Activated CD8-positive, alpha-beta memory T cell treated with anti-CD3 and anti-CD28 coated beads for 36 hours (primary cell): Measurements from ENCODE around the gene MDM1. TPM values are rescaled to one million over a fixed set of nuclear protein-coding genes. Genes with fewer than 3 reads are reported as not detected.

Source experiments
- CTCF ChIA-PET: fragments of 350-600 bp; sonication (Branson Sonifier 250); formaldehyde crosslinking; loops from one replicate; lab custom pipeline; 2021; ENCODE audit warnings: antibody characterized with exemption; lab: Charles Lee
- POLR2A ChIA-PET: fragments of 350-600 bp; sonication (Branson Sonifier 250); formaldehyde crosslinking; loops from one replicate; lab custom pipeline; 2021; ENCODE audit warnings: antibody characterized with exemption; lab: Charles Lee
- total RNA-seq, 2 experiments: library from RNA; stranded (reverse); gene quantifications; one replicate each; pipeline ENCODE4 v1.2.3, GENCODE V29; 2021

MDM1 gene
- 10 to 100 TPM; 21.2 to 22.3 TPM for total RNA-seq

- ChIA-PET CTCF (interaction anchor here (0.9 to 1.9 kb wide), 2 partner anchors 109 to 315 kb away, joined by 3 to 5 read pairs; no protein-coding TSS in a partner anchor), POLR2A (interaction anchor here (0.6 to 0.7 kb wide), 3 partner anchors 134 to 363 kb away, joined by 3 read pairs; no protein-coding TSS in a partner anchor)
These were observed at the start of gene MDM1 for GRCh38 chr12:68331869-68332727. Gene MDM1 (minus strand): TSS chr12:68332362. CDS start chr12:68332245, 117 bp downstream.

- CTCF ChIA-PET, result no interaction called here
- POLR2A ChIA-PET, result no interaction called here
These were observed 49.5 kb upstream of the MDM1 start for GRCh38 chr12:68381476-68382219.

- ChIA-PET CTCF (no interaction called here), POLR2A (no interaction called here)
These were observed 46.9 kb upstream of the MDM1 start for GRCh38 chr12:68378872-68379606.

GRCh38 chr12:68377881-68378280, 45.7 kb upstream of the MDM1 start:
- CTCF ChIA-PET, result no interaction called here
- POLR2A ChIA-PET, result no interaction called here

- ChIA-PET CTCF (no interaction called here), POLR2A (no interaction called here)
These were observed 44.7 kb upstream of the MDM1 start for GRCh38 chr12:68376901-68377300.

GRCh38 chr12:68375756-68376695, 43.9 kb upstream of the MDM1 start:
- POLR2A ChIA-PET, result no interaction called here

GRCh38 chr12:68374307-68374982, 42.3 kb upstream of the MDM1 start:
- ChIA-PET CTCF (interaction anchor here (0.8 to 1.2 kb wide), 4 partner anchors 9 to 162 kb away, joined by 3 to 4 read pairs (median 4); no protein-coding TSS in a partner anchor), POLR2A (interaction anchor here (0.6 to 1.9 kb wide), 5 partner anchors 9 to 123 kb away, joined by 3 to 8 read pairs (median 6); no protein-coding TSS in a partner anchor)

More at GRCh38 chr12:68375756-68376695, 43.9 kb upstream of the MDM1 start:
- CTCF ChIA-PET, result no interaction called here

- ChIA-PET CTCF (no interaction called here), POLR2A (no interaction called here)
These were observed 38.5 kb upstream of the MDM1 start for GRCh38 chr12:68370667-68371066.

- ChIA-PET CTCF (no interaction called here), POLR2A (no interaction called here)
These were observed 37.9 kb upstream of the MDM1 start for GRCh38 chr12:68370006-68370590.

- CTCF ChIA-PET, result no interaction called here
- POLR2A ChIA-PET, result no interaction called here
These were observed 36.2 kb upstream of the MDM1 start for GRCh38 chr12:68368327-68368726.

GRCh38 chr12:68367903-68368302, 35.7 kb upstream of the MDM1 start:
- ChIA-PET CTCF (no interaction called here), POLR2A (no interaction called here)

- ChIA-PET CTCF (no interaction called here), POLR2A (no interaction called here)
These were observed 35.0 kb upstream of the MDM1 start for GRCh38 chr12:68367116-68367515.

GRCh38 chr12:68364893-68365725, 32.9 kb upstream of the MDM1 start:
- ChIA-PET CTCF (interaction anchor here (0.7 to 2.2 kb wide), 8 partner anchors 9 to 246 kb away, joined by 3 to 10 read pairs (median 3); partner anchors contain the start of gene RAP1B), POLR2A (interaction anchor here (0.7 to 1.0 kb wide), 6 partner anchors 9 to 322 kb away, joined by 3 to 8 read pairs (median 3); partner anchors contain the start of gene NUP107)

GRCh38 chr12:68364328-68364727, 32.2 kb upstream of the MDM1 start:
- POLR2A ChIA-PET, result interaction anchor here (0.5 kb wide), 1 partner anchor 243 kb away, joined by 4 read pairs; no protein-coding TSS in a partner anchor
- CTCF ChIA-PET, result interaction anchor here (0.8 to 1.8 kb wide), 3 partner anchors 10 to 246 kb away, joined by 3 to 7 read pairs (median 4); partner anchors contain the start of gene RAP1B

- ChIA-PET POLR2A (no interaction called here), CTCF (no interaction called here)
These were observed 29.8 kb upstream of the MDM1 start for GRCh38 chr12:68361953-68362352.

GRCh38 chr12:68359674-68360073, 27.5 kb upstream of the MDM1 start:
- ChIA-PET POLR2A (no interaction called here), CTCF (interaction anchor here (1.2 kb wide), 1 partner anchor 227 kb away, joined by 3 read pairs; no protein-coding TSS in a partner anchor)
